HL-60 (cell line): ENCODE data around the gene NUDT3.

Source experiments
- GABPA ChIP-seq: IDR thresholded peaks from 2 replicates; pipeline ENCODE4 v1.6.1; 2012; ENCODE audit warnings: low read depth
- POLR2AphosphoS5 ChIP-seq: IDR thresholded peaks from 2 replicates; pipeline ENCODE4 v1.6.1; 2012; ENCODE audit warnings: low read depth
- SPI1 ChIP-seq: IDR thresholded peaks from 2 replicates; pipeline ENCODE4 v1.6.1; 2012; ENCODE audit warnings: low read depth, mild to moderate bottlenecking, borderline replicate concordance
- TF ChIP-seq, protein P1 (sequence below): IDR thresholded peaks from one replicate; pipeline ENCODE4 v1.5.1; 2011; ENCODE audit warnings: low read length, control low read depth, inconsistent platforms; ENCODE audit not compliant: insufficient read depth
- TF ChIP-seq, protein P2 (sequence below): IDR thresholded peaks from 2 replicates; pipeline ENCODE4 v1.6.1; 2012; ENCODE audit warnings: low read depth; ENCODE audit not compliant: insufficient replicate concordance

DNA sequence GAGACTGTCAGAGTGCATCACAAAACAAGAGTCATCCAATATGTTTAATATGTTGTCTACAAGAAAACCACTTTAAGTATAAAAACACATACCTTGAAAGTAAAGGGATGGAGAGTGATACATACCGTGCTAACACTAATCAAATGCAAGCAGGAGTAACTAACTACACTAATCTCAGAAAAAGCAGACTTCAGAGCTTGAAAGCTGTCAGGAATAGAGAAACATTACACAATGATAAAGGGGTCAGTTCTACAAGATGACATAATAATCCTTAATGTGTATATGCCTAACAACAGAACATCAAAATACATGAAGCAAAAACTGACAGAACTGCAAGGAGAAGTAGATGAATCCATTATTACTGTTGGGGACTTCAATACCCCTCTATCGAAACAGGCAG, 84.0 kb downstream of the NUDT3 start:
- TF ChIP-seq, protein P1, sequence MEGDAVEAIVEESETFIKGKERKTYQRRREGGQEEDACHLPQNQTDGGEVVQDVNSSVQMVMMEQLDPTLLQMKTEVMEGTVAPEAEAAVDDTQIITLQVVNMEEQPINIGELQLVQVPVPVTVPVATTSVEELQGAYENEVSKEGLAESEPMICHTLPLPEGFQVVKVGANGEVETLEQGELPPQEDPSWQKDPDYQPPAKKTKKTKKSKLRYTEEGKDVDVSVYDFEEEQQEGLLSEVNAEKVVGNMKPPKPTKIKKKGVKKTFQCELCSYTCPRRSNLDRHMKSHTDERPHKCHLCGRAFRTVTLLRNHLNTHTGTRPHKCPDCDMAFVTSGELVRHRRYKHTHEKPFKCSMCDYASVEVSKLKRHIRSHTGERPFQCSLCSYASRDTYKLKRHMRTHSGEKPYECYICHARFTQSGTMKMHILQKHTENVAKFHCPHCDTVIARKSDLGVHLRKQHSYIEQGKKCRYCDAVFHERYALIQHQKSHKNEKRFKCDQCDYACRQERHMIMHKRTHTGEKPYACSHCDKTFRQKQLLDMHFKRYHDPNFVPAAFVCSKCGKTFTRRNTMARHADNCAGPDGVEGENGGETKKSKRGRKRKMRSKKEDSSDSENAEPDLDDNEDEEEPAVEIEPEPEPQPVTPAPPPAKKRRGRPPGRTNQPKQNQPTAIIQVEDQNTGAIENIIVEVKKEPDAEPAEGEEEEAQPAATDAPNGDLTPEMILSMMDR = no peak
- TF ChIP-seq POLR2AphosphoS5 (no peak), GABPA (no peak), SPI1 (no peak)
- TF ChIP-seq, protein P2, sequence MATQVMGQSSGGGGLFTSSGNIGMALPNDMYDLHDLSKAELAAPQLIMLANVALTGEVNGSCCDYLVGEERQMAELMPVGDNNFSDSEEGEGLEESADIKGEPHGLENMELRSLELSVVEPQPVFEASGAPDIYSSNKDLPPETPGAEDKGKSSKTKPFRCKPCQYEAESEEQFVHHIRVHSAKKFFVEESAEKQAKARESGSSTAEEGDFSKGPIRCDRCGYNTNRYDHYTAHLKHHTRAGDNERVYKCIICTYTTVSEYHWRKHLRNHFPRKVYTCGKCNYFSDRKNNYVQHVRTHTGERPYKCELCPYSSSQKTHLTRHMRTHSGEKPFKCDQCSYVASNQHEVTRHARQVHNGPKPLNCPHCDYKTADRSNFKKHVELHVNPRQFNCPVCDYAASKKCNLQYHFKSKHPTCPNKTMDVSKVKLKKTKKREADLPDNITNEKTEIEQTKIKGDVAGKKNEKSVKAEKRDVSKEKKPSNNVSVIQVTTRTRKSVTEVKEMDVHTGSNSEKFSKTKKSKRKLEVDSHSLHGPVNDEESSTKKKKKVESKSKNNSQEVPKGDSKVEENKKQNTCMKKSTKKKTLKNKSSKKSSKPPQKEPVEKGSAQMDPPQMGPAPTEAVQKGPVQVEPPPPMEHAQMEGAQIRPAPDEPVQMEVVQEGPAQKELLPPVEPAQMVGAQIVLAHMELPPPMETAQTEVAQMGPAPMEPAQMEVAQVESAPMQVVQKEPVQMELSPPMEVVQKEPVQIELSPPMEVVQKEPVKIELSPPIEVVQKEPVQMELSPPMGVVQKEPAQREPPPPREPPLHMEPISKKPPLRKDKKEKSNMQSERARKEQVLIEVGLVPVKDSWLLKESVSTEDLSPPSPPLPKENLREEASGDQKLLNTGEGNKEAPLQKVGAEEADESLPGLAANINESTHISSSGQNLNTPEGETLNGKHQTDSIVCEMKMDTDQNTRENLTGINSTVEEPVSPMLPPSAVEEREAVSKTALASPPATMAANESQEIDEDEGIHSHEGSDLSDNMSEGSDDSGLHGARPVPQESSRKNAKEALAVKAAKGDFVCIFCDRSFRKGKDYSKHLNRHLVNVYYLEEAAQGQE = no peak
